ENCODE results near the gene TSPAN12.

DNA sequence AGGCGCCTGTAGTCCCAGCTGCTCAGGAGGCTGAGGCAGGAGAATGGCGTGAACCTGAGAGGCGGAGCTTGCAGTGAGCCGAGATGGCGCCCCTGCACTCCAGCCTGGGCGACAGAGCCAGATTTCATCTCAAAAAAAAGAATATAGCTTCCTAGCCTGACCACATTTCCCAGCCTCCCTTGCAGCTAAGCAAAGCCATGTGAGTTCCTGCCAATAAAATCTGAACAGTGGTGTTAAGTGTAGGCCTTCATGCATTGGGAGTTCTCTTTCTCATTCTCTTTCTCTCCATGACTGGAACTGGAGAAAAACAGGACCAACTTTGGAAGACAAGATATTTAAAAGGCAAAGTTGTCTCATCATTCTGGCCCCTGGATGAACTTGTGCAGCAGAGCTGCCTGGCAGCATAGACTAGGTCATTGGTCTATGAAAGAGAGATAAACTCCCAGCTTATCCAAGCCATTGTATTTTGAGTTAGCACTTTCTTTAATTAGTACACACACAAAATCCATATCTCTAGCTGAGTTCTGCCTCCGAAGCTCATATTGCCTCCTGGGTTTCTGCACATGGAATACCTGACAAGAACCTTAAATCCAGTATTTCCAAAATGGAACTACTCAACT is 60.8 kb downstream of the TSPAN12 start:
- TF ChIP-seq, protein P1, sequence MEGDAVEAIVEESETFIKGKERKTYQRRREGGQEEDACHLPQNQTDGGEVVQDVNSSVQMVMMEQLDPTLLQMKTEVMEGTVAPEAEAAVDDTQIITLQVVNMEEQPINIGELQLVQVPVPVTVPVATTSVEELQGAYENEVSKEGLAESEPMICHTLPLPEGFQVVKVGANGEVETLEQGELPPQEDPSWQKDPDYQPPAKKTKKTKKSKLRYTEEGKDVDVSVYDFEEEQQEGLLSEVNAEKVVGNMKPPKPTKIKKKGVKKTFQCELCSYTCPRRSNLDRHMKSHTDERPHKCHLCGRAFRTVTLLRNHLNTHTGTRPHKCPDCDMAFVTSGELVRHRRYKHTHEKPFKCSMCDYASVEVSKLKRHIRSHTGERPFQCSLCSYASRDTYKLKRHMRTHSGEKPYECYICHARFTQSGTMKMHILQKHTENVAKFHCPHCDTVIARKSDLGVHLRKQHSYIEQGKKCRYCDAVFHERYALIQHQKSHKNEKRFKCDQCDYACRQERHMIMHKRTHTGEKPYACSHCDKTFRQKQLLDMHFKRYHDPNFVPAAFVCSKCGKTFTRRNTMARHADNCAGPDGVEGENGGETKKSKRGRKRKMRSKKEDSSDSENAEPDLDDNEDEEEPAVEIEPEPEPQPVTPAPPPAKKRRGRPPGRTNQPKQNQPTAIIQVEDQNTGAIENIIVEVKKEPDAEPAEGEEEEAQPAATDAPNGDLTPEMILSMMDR (conservative IDR thresholded peaks at IDR 0.05 in 1 of 2, IDR thresholded peaks at IDR 0.05 in 1 of 2; ENCODE audit: low read depth in 1 of 2, low read length in 2 of 2) = no peak
- no peak for TF ChIP-seq EZH2 (IDR thresholded peaks at IDR 0.05; ENCODE audit: low read length, missing control alignments)
